Activated CD4-positive, alpha-beta T cell treated with anti-CD3 and anti-CD28 coated beads for 4 hours (primary cell): ENCODE measurements around the gene CDH1.
"Not testable (repeated sequence)": the region's sequence is repeated elsewhere in the genome, so short reads cannot be mapped to it uniquely, and the experiment has no call there.

Source experiments
- DNase-seq, 2 donors: peaks; one replicate each; pipeline ENCODE4 v3.0.0-alpha.2; 2020

Gene CDH1

GRCh38 chr16:68737046-68737729, at the start of gene CDH1:
Gene CDH1, plus strand, starts transcription at chr16:68737292. Its CDS starts 124 bp downstream, at chr16:68737416.
- DNase-seq, result peak in 1 of 2 donors; percentile 17

GRCh38 chr16:68689921-68690320, 47.2 kb upstream of the CDH1 start:
- no peak for DNase-seq

GRCh38 chr16:68695575-68695974, 41.5 kb upstream of the CDH1 start:
- no peak for DNase-seq

GRCh38 chr16:68696514-68696913, 40.6 kb upstream of the CDH1 start:
- DNase-seq, result no peak

GRCh38 chr16:68698091-68698490, 39.0 kb upstream of the CDH1 start:
- no peak for DNase-seq

- no peak for DNase-seq
These were observed 37.0 kb upstream of the CDH1 start for GRCh38 chr16:68700120-68700519.

GRCh38 chr16:68700831-68701230, 36.3 kb upstream of the CDH1 start:
- DNase-seq, result no peak

GRCh38 chr16:68704232-68704867, 32.7 kb upstream of the CDH1 start:
- DNase-seq, result peak; percentile 38 to 47

- DNase-seq, result no peak
These were observed 29.5 kb upstream of the CDH1 start for GRCh38 chr16:68707340-68708152.

- DNase-seq, result no peak
These were observed 26.9 kb upstream of the CDH1 start for GRCh38 chr16:68710211-68710610.

GRCh38 chr16:68711421-68712139, 25.5 kb upstream of the CDH1 start:
- no peak for DNase-seq

GRCh38 chr16:68713361-68713760, 23.7 kb upstream of the CDH1 start:
- DNase-seq, result no peak

- DNase-seq, result no peak
These were observed 21.6 kb upstream of the CDH1 start for GRCh38 chr16:68715471-68715870.

- DNase-seq, result not testable (repeated sequence)
These were observed 20.6 kb upstream of the CDH1 start for GRCh38 chr16:68716516-68716915.

- no peak for DNase-seq
These were observed 19.4 kb upstream of the CDH1 start for GRCh38 chr16:68717684-68718083.

- DNase-seq, result no peak
These were observed 18.5 kb upstream of the CDH1 start for GRCh38 chr16:68718590-68718989.

GRCh38 chr16:68719993-68720489, 17.1 kb upstream of the CDH1 start:
- DNase-seq, result no peak

GRCh38 chr16:68722119-68723024, 14.7 kb upstream of the CDH1 start:
- no peak for DNase-seq

GRCh38 chr16:68724797-68725196, 12.3 kb upstream of the CDH1 start:
- DNase-seq, result no peak

- DNase-seq, result no peak
These were observed 8.6 kb upstream of the CDH1 start for GRCh38 chr16:68728523-68728922.

- DNase-seq, result no peak
These were observed 5.5 kb upstream of the CDH1 start for GRCh38 chr16:68731637-68732036.
